Stimulated activated CD4-positive, alpha-beta T cell treated with anti-CD3 and anti-CD28 coated beads, Interleukin-15, amount 100 ng/mL, for 24 hours (primary cell): ENCODE data around the gene EYA2.
A peak's percentile ranks its signal among the peaks of the same experiment; 100 is the strongest.

Experiments used
- DNase-seq: peaks from one replicate; pipeline ENCODE4 v3.0.0-alpha.2; 2020

The EYA2 gene

GRCh38 chr20:46984405-46984804 lies 89.8 kb downstream of the EYA2 start:
- DNase-seq: no peak

- no peak for DNase-seq
Measured at GRCh38 chr20:46985250-46985649, 90.6 kb downstream of the EYA2 start.

- no peak for DNase-seq
Measured at GRCh38 chr20:46985671-46986070, 91.0 kb downstream of the EYA2 start.

GRCh38 chr20:46987001-46987400 lies 92.4 kb downstream of the EYA2 start:
- DNase-seq: no peak

- peak; percentile 51 for DNase-seq
Measured at GRCh38 chr20:46990017-46990595, 95.5 kb downstream of the EYA2 start.

- DNase-seq: no peak
Measured at GRCh38 chr20:46990596-46991104, 96.0 kb downstream of the EYA2 start.

GRCh38 chr20:46991168-46991567 lies 96.5 kb downstream of the EYA2 start:
- DNase-seq: no peak

- DNase-seq: no peak
Measured at GRCh38 chr20:46991880-46992639, 97.4 kb downstream of the EYA2 start.

GRCh38 chr20:46992640-46993035 lies 98.0 kb downstream of the EYA2 start:
- no peak for DNase-seq

DNA sequence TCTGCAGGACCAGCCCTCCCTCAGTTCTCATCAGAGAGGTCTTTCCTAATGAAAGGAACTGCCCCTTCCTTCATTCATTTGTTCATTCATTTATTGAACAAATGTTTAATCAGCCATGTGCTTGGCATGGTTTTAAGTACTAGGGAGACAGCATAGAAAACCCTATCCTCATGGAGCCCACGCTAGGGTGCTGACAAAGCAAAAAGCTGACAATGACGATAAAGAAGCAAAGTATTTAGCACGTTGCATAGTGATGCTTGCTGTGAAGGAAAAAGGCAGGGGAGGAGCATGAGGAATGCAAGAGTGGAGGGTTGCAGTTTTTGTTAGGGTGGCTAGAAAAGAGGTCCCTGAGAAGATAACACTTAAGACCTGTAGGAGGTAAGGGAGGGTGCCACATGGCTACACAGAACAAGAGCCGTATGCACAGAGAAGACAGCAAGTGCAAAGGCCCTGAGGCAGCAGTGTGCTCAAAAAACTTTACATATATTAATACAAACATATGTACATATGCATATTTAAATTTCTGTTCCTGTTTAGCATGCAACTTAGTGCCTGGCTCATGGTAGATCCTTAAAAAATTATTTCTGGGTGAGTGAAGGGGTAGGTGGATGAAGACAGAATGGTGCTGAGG lies 98.9 kb downstream of the EYA2 start:
- DNase-seq: no peak

- DNase-seq: peak; percentile 82
Measured at GRCh38 chr20:46994341-46994740, 99.7 kb downstream of the EYA2 start.

GRCh38 chr20:46995561-46996142 lies 101.0 kb downstream of the EYA2 start:
- DNase-seq: no peak

GRCh38 chr20:46997187-46997586 lies 102.5 kb downstream of the EYA2 start:
- no peak for DNase-seq

- DNase-seq: no peak
Measured at GRCh38 chr20:46998477-46999240, 104.0 kb downstream of the EYA2 start.

DNA sequence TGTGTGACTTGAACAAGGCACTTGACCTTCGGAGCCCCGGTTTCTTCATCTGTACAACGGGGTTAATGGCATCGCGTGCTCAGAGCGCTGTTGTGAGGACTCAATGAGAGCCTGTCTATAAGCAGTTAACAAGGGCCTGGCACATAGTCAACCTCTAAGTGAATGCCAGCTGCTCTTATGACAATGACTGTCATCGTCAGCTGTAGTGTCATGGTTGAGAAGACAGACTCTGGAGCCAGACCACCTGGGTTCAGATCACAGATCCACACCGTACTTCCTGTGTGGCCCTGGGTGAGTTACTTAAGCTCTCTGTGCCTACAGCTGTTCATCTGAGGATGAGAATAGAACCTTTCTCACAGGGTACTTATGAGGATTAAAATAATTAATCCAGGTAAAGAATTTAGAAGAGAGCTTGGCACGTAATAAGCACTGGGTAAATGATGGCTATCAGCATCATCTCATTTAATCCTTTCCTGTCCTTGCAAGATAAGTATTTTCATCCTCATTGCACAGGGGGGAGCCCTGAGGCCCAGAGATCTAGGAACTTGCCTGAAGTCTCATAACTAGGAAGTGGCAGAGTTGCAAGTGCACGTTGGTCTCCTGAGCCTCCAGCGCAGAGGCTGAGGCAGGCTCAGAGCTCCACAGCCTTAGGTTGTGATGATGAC lies 105.3 kb downstream of the EYA2 start:
- no peak for DNase-seq

DNA sequence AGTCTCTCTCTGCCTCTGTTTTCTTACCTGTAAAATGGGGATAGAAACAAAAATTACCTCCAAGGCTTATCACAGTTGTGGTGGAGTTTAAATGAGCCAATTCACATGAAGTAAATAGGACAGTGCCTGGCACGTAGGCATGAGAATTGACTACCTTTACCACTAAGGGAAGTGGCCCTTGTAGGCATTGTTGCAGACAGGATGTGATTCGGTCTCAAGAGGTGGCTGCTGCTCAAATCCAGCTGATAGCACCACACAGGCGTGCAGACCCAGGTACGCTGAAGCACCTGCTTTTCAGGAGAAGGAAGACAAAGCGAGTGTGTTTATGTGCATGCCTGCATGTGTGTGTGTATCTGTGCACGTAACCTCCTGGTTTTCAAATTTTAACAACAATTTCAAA lies 108.6 kb downstream of the EYA2 start:
- no peak for DNase-seq

- DNase-seq: no peak
Measured at GRCh38 chr20:47004179-47004578, 109.5 kb downstream of the EYA2 start.

- DNase-seq: no peak
Measured at GRCh38 chr20:47007826-47008655, 113.4 kb downstream of the EYA2 start.

DNA sequence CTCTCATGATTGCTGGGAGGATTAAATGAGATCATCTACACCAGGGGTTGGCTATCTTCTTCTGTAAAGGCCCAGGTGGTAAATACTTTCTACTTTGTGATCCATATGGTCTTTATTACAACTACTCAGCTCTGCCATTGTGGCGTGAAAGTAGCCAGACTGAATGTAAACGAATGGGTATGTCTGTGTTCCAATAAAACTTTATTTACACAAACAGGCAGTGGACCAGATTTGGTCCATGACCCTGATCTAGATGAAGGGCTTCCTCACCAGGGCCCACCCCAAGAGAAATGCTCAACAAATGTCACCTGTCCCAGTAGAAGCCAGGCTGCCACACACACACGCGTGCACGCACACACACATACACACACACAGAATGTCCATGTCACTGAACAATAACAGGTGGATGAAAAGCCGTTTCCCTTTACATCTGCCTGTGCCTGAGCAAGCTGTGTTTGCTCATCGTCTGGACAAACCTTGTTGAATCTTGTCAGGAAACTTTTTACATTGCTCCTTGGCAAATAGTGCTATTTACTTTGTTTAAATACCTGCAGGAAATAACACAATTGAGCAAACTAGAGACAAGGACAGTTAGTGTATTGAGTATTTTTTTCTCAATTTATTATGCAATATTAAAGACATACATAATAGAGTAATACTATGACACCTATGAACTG lies 114.3 kb downstream of the EYA2 start:
- DNase-seq: no peak

DNA sequence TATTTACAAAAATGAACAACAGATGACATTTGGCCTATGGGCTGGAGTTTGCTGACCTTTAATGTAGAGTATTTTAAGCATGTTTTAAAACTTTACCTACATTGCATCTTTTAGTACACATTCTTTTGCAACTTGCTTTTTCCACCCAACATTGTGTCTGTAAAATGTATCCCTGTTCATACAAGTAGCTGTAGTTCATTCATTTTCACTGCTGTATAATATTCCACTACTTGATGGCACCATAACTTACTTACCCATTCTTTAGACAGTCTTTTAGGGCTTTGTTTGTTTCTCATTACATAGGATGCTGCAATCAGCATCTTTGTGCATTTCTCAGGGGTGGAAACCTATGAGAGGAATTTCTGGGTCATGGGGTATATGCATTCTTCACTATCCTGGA lies 115.1 kb downstream of the EYA2 start:
- DNase-seq: no peak

DNA sequence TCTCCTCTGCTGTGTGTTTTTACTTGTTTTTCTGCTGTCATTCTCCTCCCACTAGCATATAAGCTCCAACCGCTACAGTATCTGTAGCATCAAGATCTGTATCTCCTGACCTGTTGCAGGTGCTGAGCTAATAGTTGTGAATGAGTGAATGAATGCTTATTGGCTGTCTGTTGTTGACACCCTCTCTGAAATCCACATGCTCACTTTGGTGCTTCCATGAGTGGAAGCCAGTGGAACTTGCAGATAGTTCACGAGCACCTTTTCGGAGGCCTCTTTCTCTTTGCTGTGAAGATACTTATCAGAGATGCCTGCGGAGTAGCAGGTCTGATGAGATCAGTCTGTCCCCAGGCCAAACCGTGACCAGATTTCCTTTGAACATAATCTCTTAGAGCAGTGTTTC lies 117.3 kb downstream of the EYA2 start:
- DNase-seq: no peak
